K562 (cell line): ENCODE measurements around the gene ZNF502. TPM values are rescaled to one million over a fixed set of nuclear protein-coding genes. Genes with fewer than 3 reads are reported as not detected.
A peak's percentile ranks its signal among the peaks of the same experiment; 100 is the strongest.

ENCODE experiments used
- ATAC-seq: fragments of 200-7000 bp; cut with Tn5 transposase; 3 replicates; pipeline ENCODE4 v1.9.1; 2020; ENCODE audit warnings: moderate library complexity
- BruUV-seq: library from RNA; stranded (reverse); fragments of 400-500 nt; replicated peaks from 2 replicates; lab custom pipeline; 2021; lab: Mats Ljungman, UMichigan
- CTCF ChIA-PET: fragments of 300-600 bp; formaldehyde crosslinking; extraction: SDS; loops from one replicate; lab custom pipeline; 2021; ENCODE audit warnings: low intra/inter-chr PET ratio; lab: Yijun Ruan, JAX
- POLR2A ChIA-PET: fragments of 300-600, 350-650 bp; sonication (Branson Sonifier 250); formaldehyde crosslinking; extraction: SDS; loops from one replicate; lab custom pipeline; 2021; ENCODE audit warnings: antibody characterized with exemption, inconsistent platforms; lab: Yijun Ruan, JAX
- DNase-seq, 4 experiments: peaks; one replicate each; pipeline versions ENCODE4 v3.0.0 to v3.0.0-alpha.2; 2011 to 2018; ENCODE audit warnings: low spot score in 3 of 4, mixed read lengths in 3 of 4; ENCODE audit errors: extremely low read depth in 1 of 4
- FAIRE-seq: peaks from 2 replicates; lab custom pipeline; 2011; peaks lifted over from hg19 to GRCh38; lab: Jason Lieb, UNC
- H2AFZ ChIP-seq: 2 replicates; pipeline ENCODE4 v1.6.0; 2011; ENCODE audit warnings: low read depth, low read length, control low read depth, inconsistent platforms
- H3K27ac ChIP-seq: fragments of 200-600 bp; 3 replicates; pipeline ENCODE4 v1.8.0; 2011; ENCODE audit warnings: low read depth, mild to moderate bottlenecking, control low read depth, inconsistent platforms, low read length, moderate library complexity, mixed read lengths; ENCODE audit errors: extremely low read depth
- H3K27me3 ChIP-seq, 2 experiments: fragments of 300-600 bp in 1 of 2; 2 replicates in 1 of 2; 3 replicates in 1 of 2; pipeline versions ENCODE4 v1.6.0 to v1.8.0; 2011; ENCODE audit warnings: inconsistent platforms in 2 of 2, low read length in 2 of 2, mild to moderate bottlenecking in 1 of 2, mixed read lengths in 1 of 2, moderate library complexity in 1 of 2; ENCODE audit not compliant: control insufficient read depth in 2 of 2, insufficient read depth in 2 of 2
- H3K36me3 ChIP-seq: fragments of 300-600 bp; 3 replicates; pipeline ENCODE4 v1.8.0; 2011; ENCODE audit warnings: mild to moderate bottlenecking, low read length, inconsistent platforms; ENCODE audit not compliant: control insufficient read depth, insufficient read depth
- H3K4me1 ChIP-seq, 2 experiments: fragments of 200-600 bp in 1 of 2; replicated peaks in 1 of 2; 2 replicates in 1 of 2; 3 replicates in 1 of 2; pipeline versions ENCODE4 v1.5.1 to v1.8.0; 2011; ENCODE audit warnings: inconsistent platforms in 2 of 2, low read length in 2 of 2, mild to moderate bottlenecking in 1 of 2, mixed read lengths in 1 of 2, moderate library complexity in 1 of 2; ENCODE audit not compliant: control insufficient read depth in 2 of 2, insufficient read depth in 2 of 2
- H3K4me2 ChIP-seq: 2 replicates; pipeline ENCODE4 v1.6.1; 2011; ENCODE audit warnings: low read length, control low read depth, inconsistent platforms, mixed read lengths; ENCODE audit not compliant: insufficient read depth
- H3K4me3 ChIP-seq: fragments of 200-600 bp; sonication (generic), shearing (Covaris generic); 2 replicates; pipeline ENCODE4 v1.5.1; 2016; ENCODE audit warnings: control low read depth, inconsistent platforms
- H3K79me2 ChIP-seq: fragments of 200-600 bp; 3 replicates; pipeline ENCODE4 v1.8.0; 2011; ENCODE audit warnings: low read length, inconsistent platforms; ENCODE audit not compliant: control insufficient read depth, insufficient read depth
- H3K9ac ChIP-seq, 2 experiments: 2 replicates each; pipeline versions ENCODE4 v1.6.0 to v1.6.1; 2011; ENCODE audit warnings: low read depth in 2 of 2, low read length in 2 of 2, control low read depth in 1 of 2, inconsistent platforms in 1 of 2, mild to moderate bottlenecking in 1 of 2, mixed read lengths in 1 of 2; ENCODE audit not compliant: insufficient read depth in 1 of 2
- H3K9me1 ChIP-seq: one replicate; pipeline ENCODE4 v1.6.0; 2011; ENCODE audit warnings: inconsistent platforms, mild to moderate bottlenecking, low read length, moderate library complexity; ENCODE audit not compliant: control insufficient read depth, insufficient read depth
- H3K9me3 ChIP-seq: replicated peaks from 2 replicates; pipeline ENCODE4 v1.5.1; 2011; ENCODE audit warnings: low read depth, low read length, inconsistent platforms; ENCODE audit not compliant: control insufficient read depth, insufficient read depth
- H4K20me1 ChIP-seq: replicated peaks from 2 replicates; pipeline ENCODE4 v1.6.1; 2011; ENCODE audit warnings: low read length, inconsistent platforms, mixed read lengths; ENCODE audit not compliant: control insufficient read depth, insufficient read depth
- SIN3A ChIP-seq, 2 experiments: fragments of 150-350 bp in 1 of 2; IDR thresholded peaks; 2 replicates each; pipeline ENCODE4 v1.6.1; 2011 to 2016; ENCODE audit warnings: borderline replicate concordance in 2 of 2, low read depth in 2 of 2, low read length in 2 of 2, mild to moderate bottlenecking in 2 of 2, moderate library complexity in 2 of 2; ENCODE audit not compliant: control insufficient read depth in 1 of 2
- WGBS: fragments of 100-300 bp; shearing (Covaris generic); methylation state at CpG from one replicate; pipeline ENCODE4 v1.1.6; 2016; ENCODE audit warnings: low coverage, mixed read lengths; ENCODE audit not compliant: insufficient coverage; ENCODE audit errors: missing lambda C conversion rate; 5-methylcytosine and 5-hydroxymethylcytosine counted together
- in situ Hi-C: fragments of 300-500 bp; cut with MboI; formaldehyde crosslinking; loops from 4 replicates; pipeline ENCODE4 v1.15.0; 2018; ENCODE audit warnings: inconsistent platforms, mixed read lengths
- intact Hi-C: fragments of 100-400 bp; cut with micrococcal nuclease; formaldehyde crosslinking; loops from 2 replicates; pipeline ENCODE4 v1.14.2; 2022
- polyA plus RNA-seq, 8 experiments: library from polyadenylated mRNA; depleted of rRNA in 4 of 8; stranded (reverse) in 5 of 8; unstranded in 3 of 8; fragments of >200 nt; fragmentation: Nextera tagmentation in 2 of 8; fragmentation: Illumina TruSeq in 1 of 8; extraction: Ambion mirVana in 2 of 8; extraction: Trizol in 1 of 8; gene quantifications; 2 replicates each; pipeline versions ENCODE4 v1.2.1 to v1.2.3, GENCODE V29; 2011 to 2014; ENCODE audit warnings: inconsistent platforms in 1 of 8, missing spikeins in 1 of 8
- total RNA-seq, 7 experiments: library from RNA; depleted of rRNA in 6 of 7; stranded (reverse); fragments of >200 nt in 6 of 7; fragmentation: Illumina TruSeq in 2 of 7; extraction: Trizol in 2 of 7; gene quantifications; 2 replicates each; pipeline versions ENCODE4 v1.2.1 to v1.2.3, GENCODE V29; 2011 to 2021; ENCODE audit warnings: low replicate concordance in 1 of 7
- TF ChIP-seq, protein P1 (sequence below), 2 experiments: fragments of 150-350 bp in 1 of 2; IDR thresholded peaks; 2 replicates each; pipeline ENCODE4 v1.6.1; 2012 to 2016; ENCODE audit warnings: low read depth in 2 of 2, low read length in 2 of 2, mild to moderate bottlenecking in 1 of 2, moderate library complexity in 1 of 2

Gene ZNF502
- total and polyA plus RNA-seq, 9 of the 15 experiments (the other 6 are each of a cell fraction or from before 2014, with no cell fraction given): 0.38 to 0.98 (median 0.67) TPM

DNA sequence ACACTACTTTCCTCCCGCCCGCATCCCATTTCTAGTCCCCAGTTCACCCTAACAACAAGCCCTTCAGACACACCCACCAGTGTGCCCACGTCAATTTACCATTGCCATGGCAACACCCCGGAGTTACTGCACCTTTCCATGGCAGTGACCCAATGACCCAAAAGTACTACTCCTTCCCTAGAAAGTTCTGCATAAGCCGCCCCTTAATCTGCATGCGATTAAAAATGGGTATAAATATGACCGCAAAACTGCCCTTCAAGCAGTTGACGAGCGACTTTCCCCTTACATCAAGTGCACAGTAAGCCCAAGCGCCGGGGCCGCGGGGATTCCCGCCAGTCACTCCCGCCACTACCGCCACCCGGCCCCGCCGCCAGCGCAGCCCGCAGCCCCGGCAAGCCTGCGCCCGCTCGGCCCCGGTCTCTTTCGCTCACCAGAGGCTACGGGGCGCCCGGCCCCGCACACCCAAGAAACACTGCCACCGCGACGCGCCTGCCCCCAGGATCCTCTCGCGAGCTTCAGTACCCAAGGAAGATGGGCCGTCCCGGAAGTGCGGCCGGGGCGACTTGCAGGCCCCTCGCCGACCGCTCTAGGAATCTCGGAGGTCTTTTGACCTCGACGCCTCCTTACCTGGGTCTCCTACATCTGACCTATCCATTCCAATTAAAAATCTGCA is 27.2 kb upstream of the ZNF502 start (continued):
- peak in 1 of 2 experiments; percentile 28; a peak in 1 of 4 replicates for TF ChIP-seq SIN3A (IDR thresholded peaks at IDR 0.05; ENCODE audit: borderline replicate concordance in 2 of 2, control insufficient read depth in 1 of 2, low read depth in 2 of 2, low read length in 2 of 2)

DNA sequence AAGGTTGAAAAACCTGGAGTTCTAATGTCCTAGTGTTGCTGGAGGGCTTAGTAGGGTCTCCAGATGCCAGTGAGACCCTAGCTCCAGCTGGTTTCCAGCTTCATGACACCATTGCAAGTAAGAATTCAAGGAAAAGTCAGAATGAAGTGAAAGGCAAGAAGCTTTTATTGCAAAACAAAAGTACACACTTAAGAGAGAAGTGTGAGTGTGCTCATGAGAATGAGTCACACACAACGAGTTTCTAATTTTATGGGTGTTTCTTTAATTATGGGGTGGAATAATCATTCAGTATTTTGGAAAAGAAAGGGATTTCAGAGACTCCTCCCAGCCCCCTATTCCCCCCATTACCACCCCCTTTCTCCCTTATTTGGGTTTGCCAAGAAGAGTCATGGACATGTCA is 24.6 kb upstream of the ZNF502 start:
- intact Hi-C loops: no loop called here
- ChIA-PET CTCF (no interaction called here), POLR2A (no interaction called here)
- DNase-seq (no peak), ATAC-seq (no peak), FAIRE-seq (no peak)
- no peak overlapping the region for H3K9ac ChIP-seq
- TF ChIP-seq, protein P1, sequence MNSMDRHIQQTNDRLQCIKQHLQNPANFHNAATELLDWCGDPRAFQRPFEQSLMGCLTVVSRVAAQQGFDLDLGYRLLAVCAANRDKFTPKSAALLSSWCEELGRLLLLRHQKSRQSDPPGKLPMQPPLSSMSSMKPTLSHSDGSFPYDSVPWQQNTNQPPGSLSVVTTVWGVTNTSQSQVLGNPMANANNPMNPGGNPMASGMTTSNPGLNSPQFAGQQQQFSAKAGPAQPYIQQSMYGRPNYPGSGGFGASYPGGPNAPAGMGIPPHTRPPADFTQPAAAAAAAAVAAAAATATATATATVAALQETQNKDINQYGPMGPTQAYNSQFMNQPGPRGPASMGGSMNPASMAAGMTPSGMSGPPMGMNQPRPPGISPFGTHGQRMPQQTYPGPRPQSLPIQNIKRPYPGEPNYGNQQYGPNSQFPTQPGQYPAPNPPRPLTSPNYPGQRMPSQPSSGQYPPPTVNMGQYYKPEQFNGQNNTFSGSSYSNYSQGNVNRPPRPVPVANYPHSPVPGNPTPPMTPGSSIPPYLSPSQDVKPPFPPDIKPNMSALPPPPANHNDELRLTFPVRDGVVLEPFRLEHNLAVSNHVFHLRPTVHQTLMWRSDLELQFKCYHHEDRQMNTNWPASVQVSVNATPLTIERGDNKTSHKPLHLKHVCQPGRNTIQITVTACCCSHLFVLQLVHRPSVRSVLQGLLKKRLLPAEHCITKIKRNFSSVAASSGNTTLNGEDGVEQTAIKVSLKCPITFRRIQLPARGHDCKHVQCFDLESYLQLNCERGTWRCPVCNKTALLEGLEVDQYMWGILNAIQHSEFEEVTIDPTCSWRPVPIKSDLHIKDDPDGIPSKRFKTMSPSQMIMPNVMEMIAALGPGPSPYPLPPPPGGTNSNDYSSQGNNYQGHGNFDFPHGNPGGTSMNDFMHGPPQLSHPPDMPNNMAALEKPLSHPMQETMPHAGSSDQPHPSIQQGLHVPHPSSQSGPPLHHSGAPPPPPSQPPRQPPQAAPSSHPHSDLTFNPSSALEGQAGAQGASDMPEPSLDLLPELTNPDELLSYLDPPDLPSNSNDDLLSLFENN (IDR thresholded peaks at IDR 0.05; ENCODE audit: low read depth in 2 of 2, low read length in 2 of 2): no peak
- no peaks in the 10 kb centered on the region for H3K79me2 ChIP-seq
- no peak overlapping the region for H2AFZ ChIP-seq
- H4K20me1 ChIP-seq: no peaks in the 10 kb centered on the region
- no peak overlapping the region for H3K27ac ChIP-seq
- peaks cover 0 to 5% of the 10 kb centered on the region in 2 experiments; a peak in 1 of 5 replicates for H3K4me1 ChIP-seq
- no TSS peak for BruUV-seq
- H3K4me3 ChIP-seq: no peak overlapping the region
- no peaks in the 10 kb centered on the region for H3K36me3 ChIP-seq
- no peak overlapping the region for H3K4me2 ChIP-seq
- H3K9me1 ChIP-seq: no peaks in the 10 kb centered on the region
- in situ Hi-C loops: no loop called here
- 0% methylated on average over 1 of the region's 1 CpG for WGBS
- H3K9me3 ChIP-seq: no peaks in the 10 kb centered on the region; the same call in 1 of the 2 replicates
- peaks cover 5 to 14% of the 10 kb centered on the region in 2 experiments; a peak in 4 of 5 replicates for H3K27me3 ChIP-seq
